Aorta (tissue), 5 donors: ENCODE measurements around the gene PGM1. TPM values are rescaled to one million over a fixed set of nuclear protein-coding genes. Genes with fewer than 3 reads are reported as not detected.

Experiments used
- ATAC-seq: fragments of 200-7000 bp; cut with Tn5 transposase; one replicate; pipeline ENCODE4 v1.9.1; 2022; ENCODE audit warnings: moderate library complexity; ENCODE audit not compliant: low FRiP score
- DNase-seq, 2 donors: peaks; one replicate each; pipeline ENCODE4 v3.0.0-alpha.2; 2020
- H3K27ac ChIP-seq, 2 donors: one replicate each; pipeline ENCODE4 v1.5.1; 2013; ENCODE audit warnings: low read length in 2 of 2, mild to moderate bottlenecking in 2 of 2, moderate library complexity in 2 of 2, control low read depth in 1 of 2, inconsistent platforms in 1 of 2, low read depth in 1 of 2
- H3K27me3 ChIP-seq, 2 donors: one replicate each; pipeline ENCODE4 v1.6.1; 2013; ENCODE audit warnings: control low read depth in 1 of 2, low read length in 1 of 2, mild to moderate bottlenecking in 1 of 2, moderate library complexity in 1 of 2; ENCODE audit not compliant: insufficient read depth in 2 of 2, control insufficient read depth in 1 of 2
- H3K36me3 ChIP-seq, 2 donors: one replicate each; pipeline ENCODE4 v1.6.1; 2013; ENCODE audit warnings: control low read depth in 1 of 2, low read length in 1 of 2, mild to moderate bottlenecking in 1 of 2; ENCODE audit not compliant: insufficient read depth in 2 of 2, control insufficient read depth in 1 of 2
- H3K4me1 ChIP-seq, 2 donors: one replicate each; pipeline ENCODE4 v1.6.1; 2013; ENCODE audit warnings: low read length in 2 of 2, control low read depth in 1 of 2, mild to moderate bottlenecking in 1 of 2, moderate library complexity in 1 of 2; ENCODE audit not compliant: insufficient read depth in 2 of 2, control insufficient read depth in 1 of 2
- H3K4me3 ChIP-seq, 2 donors: one replicate each; pipeline ENCODE4 v1.5.1; 2013; ENCODE audit warnings: low read length in 2 of 2, control low read depth in 1 of 2, mild to moderate bottlenecking in 1 of 2
- H3K9me3 ChIP-seq: one replicate; pipeline ENCODE4 v1.6.1; 2013; ENCODE audit warnings: mild to moderate bottlenecking, low read length; ENCODE audit not compliant: control insufficient read depth
- WGBS, 2 donors: extraction: QIAGEN DNeasy Blood & Tissue Kit; methylation state at CpG; one replicate each; pipeline ENCODE4 v1.1.7; 2013; 5-methylcytosine and 5-hydroxymethylcytosine counted together
- intact Hi-C, 2 donors: fragments of 100-400 bp; cut with DNase I; formaldehyde crosslinking; loops; one replicate each; pipeline versions ENCODE4 v1.14.2 to v1.15.0; 2022
- polyA plus RNA-seq, 2 donors: library from polyadenylated mRNA; stranded (reverse); fragments of 200-250 nt; gene quantifications; one replicate each; pipeline ENCODE4 v1.2.3, GENCODE V29; 2013
- total RNA-seq, 2 donors: library from RNA; stranded (reverse); fragmentation: NEBNext Ultra II Directional; extraction: Animal tissue kit (Norgen Biotek cat#: 25700); gene quantifications; one replicate each; pipeline ENCODE4 v1.2.1, GENCODE V29; 2021
- donor health status: healthy with polysubstance abuse.
- donor health status: Bipolar disorder and iron deficiency.
- donor health status: DM: no; HTN: no; CAD: no.
- donor health status: DM: no; HTN: no; CAD: no.
- donor health status: DM: yes; HTN: yes; CAD: no.

PGM1 gene
- total and polyA plus RNA-seq, 4 donors, result 20.2 to 63.5 (median 58.5) TPM

DNA sequence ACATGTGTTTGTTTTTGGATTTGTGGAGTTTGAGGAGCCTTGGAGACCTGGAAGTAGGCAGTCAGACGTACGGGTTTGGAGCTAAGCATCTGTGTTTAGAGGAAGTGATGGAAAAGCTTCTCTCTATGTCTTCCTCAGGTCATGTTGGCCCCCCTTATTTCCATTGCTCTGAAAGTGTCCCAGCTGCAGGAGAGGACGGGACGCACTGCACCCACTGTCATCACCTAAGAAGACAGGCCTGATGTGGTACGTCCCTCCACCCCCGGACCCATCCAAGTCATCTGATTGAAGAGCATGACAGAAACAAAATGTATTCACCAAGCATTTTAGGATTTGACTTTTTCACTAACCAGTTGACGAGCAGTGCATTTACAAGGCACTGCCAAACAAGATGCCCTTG, 66.2 kb downstream of the PGM1 start:
- Histone ChIP-seq H3K4me1 (no peaks in the 10 kb centered on the region), H3K4me3 (no peak overlapping the region), H3K9me3 (no peaks in the 10 kb centered on the region), H3K36me3 (peaks cover 0 to 4% of the 10 kb centered on the region in 2 donors), H3K27me3 (no peaks in the 10 kb centered on the region), H3K27ac (no peak overlapping the region)
- intact Hi-C loops, result no loop called here
- WGBS, 2 donors, result 86 to 96% methylated on average over 7 of the region's 7 CpGs
- DNase-seq, result no peak
- no peak for ATAC-seq

DNA sequence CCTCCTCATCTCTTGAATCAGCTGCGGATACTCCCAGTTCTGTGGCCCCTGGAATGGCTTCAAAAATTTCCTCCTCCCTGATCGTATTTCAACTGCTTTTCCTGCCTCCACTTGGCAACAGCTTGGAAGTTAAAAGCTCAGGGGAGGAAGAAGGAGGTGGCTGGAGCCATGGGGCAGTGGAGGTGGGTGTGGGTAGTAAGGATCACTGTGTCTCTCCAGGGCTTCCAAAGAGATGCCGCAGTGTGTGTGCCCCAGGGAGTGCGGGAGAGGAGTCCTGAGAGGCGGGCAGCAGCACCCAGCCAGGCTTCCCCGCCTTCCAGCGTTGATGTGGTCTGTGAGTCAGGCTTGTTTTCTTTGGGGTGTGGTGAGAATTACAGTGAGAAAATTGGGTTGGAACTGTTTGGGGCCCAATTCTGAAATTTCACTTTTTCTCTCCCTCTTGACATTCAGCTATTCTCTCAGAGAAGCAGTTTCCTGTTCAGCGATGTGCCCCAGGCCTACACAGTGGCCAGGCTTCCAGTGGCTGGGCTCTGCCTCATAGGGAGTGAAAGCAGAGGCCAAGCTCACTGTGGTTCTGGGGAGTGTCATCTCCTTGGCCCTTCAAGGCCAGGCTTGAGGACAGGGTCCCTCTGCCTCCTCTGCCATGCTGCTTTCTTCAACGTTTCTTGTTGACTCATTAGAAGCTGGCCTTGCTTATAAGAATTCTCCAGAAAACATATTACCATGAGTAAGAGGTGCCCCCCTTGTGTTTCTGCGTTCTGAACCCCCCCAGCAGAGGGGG, 69.0 kb downstream of the PGM1 start:
- Histone ChIP-seq H3K4me3 (no peak overlapping the region), H3K36me3 (peaks cover 0 to 1% of the 10 kb centered on the region in 2 donors), H3K9me3 (peaks cover 3% of the 10 kb centered on the region), H3K27me3 (no peaks in the 10 kb centered on the region), H3K27ac (no peak overlapping the region), H3K4me1 (no peaks in the 10 kb centered on the region)
- peak in 1 of 2 donors; percentile 60 for DNase-seq
- peak; percentile 71 for ATAC-seq
- WGBS, 2 donors, result 55 to 64% methylated on average over 10 of the region's 10 CpGs
- intact Hi-C loops, result no loop called here

DNA sequence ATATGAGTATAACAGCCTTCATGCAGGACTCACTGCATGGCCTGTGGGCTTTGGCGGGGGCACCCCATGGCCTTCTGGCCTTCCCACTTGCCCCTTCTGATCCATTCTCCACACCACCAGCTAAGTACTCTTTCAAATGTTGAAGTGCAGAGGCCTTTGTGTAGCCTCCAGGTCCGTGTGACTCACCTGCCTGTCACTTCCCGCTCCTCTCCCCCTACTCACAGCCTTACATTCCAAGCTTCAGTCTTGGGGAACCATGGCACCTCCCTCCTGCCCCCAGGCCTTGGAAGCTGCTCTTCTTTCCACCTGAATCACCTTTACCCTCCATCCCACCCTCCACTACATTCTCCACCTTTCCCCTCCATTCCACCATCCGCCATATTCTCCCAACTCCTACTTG, 69.6 kb downstream of the PGM1 start:
- WGBS, 2 donors, result 96 to 100% methylated on average over 4 of the region's 4 CpGs
- peaks cover 0 to 1% of the 10 kb centered on the region in 2 donors for H3K36me3 ChIP-seq
- peaks cover 3% of the 10 kb centered on the region for H3K9me3 ChIP-seq
- H3K27me3 ChIP-seq, result no peaks in the 10 kb centered on the region
- H3K4me3 ChIP-seq, result no peak overlapping the region
- H3K4me1 ChIP-seq, result no peaks in the 10 kb centered on the region
- ATAC-seq (no peak), DNase-seq (no peak)
- intact Hi-C loops, result no loop called here
- no peak overlapping the region for H3K27ac ChIP-seq

DNA sequence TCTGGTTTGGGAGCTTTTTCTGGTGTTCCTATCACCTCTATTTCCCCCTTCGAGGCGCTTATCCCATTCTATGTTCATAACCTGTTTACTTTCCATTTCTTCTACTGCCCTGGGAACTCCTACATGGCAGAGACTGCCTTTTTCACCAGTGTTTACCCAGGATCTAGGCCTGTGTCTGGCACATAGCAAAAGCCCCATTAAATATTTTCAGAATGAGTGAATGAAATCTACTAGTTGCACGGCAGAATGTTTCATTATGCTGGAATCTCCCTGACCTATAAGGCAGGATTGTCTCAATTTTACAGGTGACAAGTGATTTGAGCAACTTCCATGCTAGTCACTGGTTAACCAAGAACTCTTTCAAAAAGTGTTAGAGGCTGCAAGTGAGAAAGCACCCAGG, 70.1 kb downstream of the PGM1 start:
- intact Hi-C loops, result no loop called here
- Histone ChIP-seq H3K4me3 (no peak overlapping the region), H3K4me1 (no peaks in the 10 kb centered on the region), H3K9me3 (peaks cover 3% of the 10 kb centered on the region), H3K27me3 (no peaks in the 10 kb centered on the region), H3K36me3 (no peaks in the 10 kb centered on the region), H3K27ac (no peak overlapping the region)
- no peak for DNase-seq
- WGBS, 2 donors, result 47 to 50% methylated on average over 3 of the region's 3 CpGs
- ATAC-seq, result no peak

DNA sequence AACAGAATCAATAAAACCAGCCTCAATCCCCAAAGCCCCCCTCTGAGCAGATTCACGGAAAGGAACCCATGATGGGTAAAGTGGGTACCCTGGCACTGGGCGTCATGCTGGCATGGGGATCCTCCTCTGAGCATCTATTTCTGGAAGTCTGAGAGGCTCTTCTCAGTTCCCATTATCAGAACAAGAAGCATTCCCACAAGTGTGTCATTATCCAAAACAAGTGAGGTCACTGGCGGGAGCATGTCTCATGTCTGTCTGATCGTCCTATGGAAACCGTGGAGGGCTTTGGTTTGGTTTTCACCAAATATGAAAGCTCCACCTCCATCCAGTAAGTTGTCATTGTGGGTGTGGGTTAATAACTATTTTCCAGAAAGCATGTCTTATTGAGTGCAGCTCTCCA, 70.7 kb downstream of the PGM1 start:
- no peak for DNase-seq
- ATAC-seq, result no peak
- Histone ChIP-seq H3K36me3 (no peaks in the 10 kb centered on the region), H3K27ac (no peak overlapping the region), H3K4me3 (no peak overlapping the region), H3K9me3 (peaks cover 3% of the 10 kb centered on the region), H3K4me1 (no peaks in the 10 kb centered on the region), H3K27me3 (no peaks in the 10 kb centered on the region)
- intact Hi-C loops, result no loop called here
- 93 to 95% methylated on average over 5 of the region's 5 CpGs for WGBS, 2 donors

DNA sequence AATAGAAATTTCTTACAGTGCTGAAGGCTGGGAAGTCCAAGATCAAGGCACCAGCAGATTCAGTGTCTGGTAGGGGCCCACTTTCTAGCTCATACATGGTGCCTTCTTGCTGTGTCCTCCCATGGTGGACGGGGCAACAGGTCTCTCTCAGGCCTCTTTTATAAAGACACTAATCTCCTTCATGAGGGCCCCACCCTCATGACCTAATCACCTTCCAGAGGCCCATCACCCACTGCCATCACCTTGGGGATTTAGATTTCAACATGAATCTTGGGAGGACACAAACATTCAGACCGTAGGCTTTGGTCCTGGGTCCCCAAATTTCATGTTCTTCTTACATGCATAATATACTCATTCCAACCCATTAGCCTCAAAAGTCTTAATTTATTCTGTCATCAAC, 71.5 kb downstream of the PGM1 start:
- intact Hi-C loops, result no loop called here
- no peaks in the 10 kb centered on the region for H3K4me1 ChIP-seq
- H3K27me3 ChIP-seq, result no peaks in the 10 kb centered on the region
- ATAC-seq (no peak), DNase-seq (no peak)
- peaks cover 3% of the 10 kb centered on the region for H3K9me3 ChIP-seq
- H3K36me3 ChIP-seq, result no peaks in the 10 kb centered on the region
- H3K4me3 ChIP-seq, result no peak overlapping the region
- WGBS, 2 donors, result 99 to 100% methylated on average over 2 of the region's 2 CpGs
- no peak overlapping the region for H3K27ac ChIP-seq

DNA sequence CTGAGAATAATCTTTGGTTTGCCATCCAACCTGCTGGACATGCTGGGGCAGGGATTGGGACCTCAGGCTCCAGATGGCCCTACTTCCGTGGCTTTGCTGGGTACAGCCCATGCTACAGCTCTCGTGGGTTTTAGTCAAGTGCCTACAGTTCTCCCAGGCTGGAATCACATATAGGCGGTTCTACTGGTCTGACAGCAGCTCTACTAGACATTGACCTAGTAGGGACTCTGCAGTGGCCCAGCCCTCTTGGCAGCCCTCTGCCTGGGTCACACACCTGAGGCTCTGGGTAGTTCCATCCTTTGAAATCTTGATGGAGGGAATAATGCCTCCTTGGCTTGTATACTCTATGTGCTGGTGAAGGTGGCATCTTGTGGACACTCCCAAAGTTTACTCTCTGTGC, 72.2 kb downstream of the PGM1 start:
- H3K4me3 ChIP-seq, result no peak overlapping the region
- no peak overlapping the region for H3K27ac ChIP-seq
- H3K27me3 ChIP-seq, result no peaks in the 10 kb centered on the region
- H3K36me3 ChIP-seq, result no peaks in the 10 kb centered on the region
- WGBS, 2 donors, result 96 to 98% methylated on average over 3 of the region's 3 CpGs
- DNase-seq (no peak), ATAC-seq (no peak)
- intact Hi-C loops, result no loop called here
- H3K4me1 ChIP-seq, result no peaks in the 10 kb centered on the region
- H3K9me3 ChIP-seq, result peaks cover 3% of the 10 kb centered on the region

DNA sequence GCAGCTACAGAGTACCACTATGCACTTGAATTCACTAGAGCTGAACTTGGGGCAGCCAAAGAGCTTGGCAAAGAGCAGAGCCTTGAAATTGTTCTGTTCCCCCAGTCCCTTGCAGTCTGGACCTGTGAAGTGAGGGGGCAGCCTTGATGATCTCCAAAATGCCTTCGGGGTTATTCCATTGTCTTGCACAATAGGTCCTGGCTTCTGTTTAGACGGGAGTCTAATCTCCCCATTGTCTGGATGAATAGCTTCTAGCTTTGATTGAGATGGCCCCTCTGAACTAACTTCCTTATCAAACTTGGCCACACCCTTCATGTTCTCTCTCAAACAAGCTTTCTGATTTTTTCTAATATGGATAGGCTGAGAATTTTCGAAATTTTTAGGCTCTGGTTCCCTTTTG, 72.6 kb downstream of the PGM1 start:
- peaks cover 3% of the 10 kb centered on the region for H3K9me3 ChIP-seq
- H3K36me3 ChIP-seq, result no peaks in the 10 kb centered on the region
- no peak for DNase-seq
- ATAC-seq, result no peak
- H3K27ac ChIP-seq, result no peak overlapping the region
- H3K4me1 ChIP-seq, result no peaks in the 10 kb centered on the region
- H3K4me3 ChIP-seq, result no peak overlapping the region
- no peaks in the 10 kb centered on the region for H3K27me3 ChIP-seq
- intact Hi-C loops, result no loop called here
- 92% methylated on average over 3 of the region's 3 CpGs for WGBS, 2 donors

DNA sequence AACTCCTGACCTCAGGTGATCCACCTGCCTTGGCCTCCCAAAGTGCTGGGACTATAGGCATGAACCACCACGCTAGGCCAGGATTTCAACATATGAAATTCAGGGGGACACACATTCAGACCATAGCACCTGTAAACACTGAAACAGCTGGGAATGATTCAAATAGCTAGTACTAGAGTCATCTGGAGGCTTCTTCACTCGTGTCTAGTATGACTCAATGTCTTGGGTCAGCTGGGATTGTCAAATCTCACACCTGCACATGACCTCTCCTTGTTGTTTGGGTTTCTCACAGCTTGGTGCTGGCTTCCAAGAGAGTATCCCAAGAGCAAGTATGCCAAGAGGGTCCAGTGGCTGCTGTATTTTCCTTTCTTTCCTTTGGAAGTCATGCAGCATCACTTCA, 75.1 kb downstream of the PGM1 start:
- DNase-seq (no peak), ATAC-seq (no peak)
- H3K36me3 ChIP-seq, result no peaks in the 10 kb centered on the region
- H3K27ac ChIP-seq, result no peak overlapping the region
- 93 to 97% methylated on average over 2 of the region's 2 CpGs for WGBS, 2 donors
- H3K9me3 ChIP-seq, result peaks cover 3% of the 10 kb centered on the region
- intact Hi-C loops, result no loop called here
- no peaks in the 10 kb centered on the region for H3K27me3 ChIP-seq
- H3K4me3 ChIP-seq, result no peak overlapping the region
- no peaks in the 10 kb centered on the region for H3K4me1 ChIP-seq
